Astrocyte of the cerebellum (primary cell): ENCODE results near the gene ACD.

Source experiments
- DNase-seq: peaks from one replicate; pipeline ENCODE4 v3.0.0-alpha.2; 2011; ENCODE audit warnings: low read depth
- H3K4me3 ChIP-seq: 2 replicates; pipeline ENCODE4 v1.5.1; 2011; ENCODE audit warnings: mild to moderate bottlenecking, low read depth, low read length, moderate library complexity
- in situ Hi-C: cut with HindIII; loops from 2 replicates; pipeline ENCODE4 v1.10.0; 2017; ENCODE audit warnings: low sequenced_read_pairs
- TF ChIP-seq, protein P1 (sequence below): IDR thresholded peaks from 2 replicates; pipeline ENCODE4 v1.5.1; 2012; ENCODE audit warnings: low read length, low read depth, moderate library complexity, mild to moderate bottlenecking; ENCODE audit errors: missing control alignments

ACD gene

DNA sequence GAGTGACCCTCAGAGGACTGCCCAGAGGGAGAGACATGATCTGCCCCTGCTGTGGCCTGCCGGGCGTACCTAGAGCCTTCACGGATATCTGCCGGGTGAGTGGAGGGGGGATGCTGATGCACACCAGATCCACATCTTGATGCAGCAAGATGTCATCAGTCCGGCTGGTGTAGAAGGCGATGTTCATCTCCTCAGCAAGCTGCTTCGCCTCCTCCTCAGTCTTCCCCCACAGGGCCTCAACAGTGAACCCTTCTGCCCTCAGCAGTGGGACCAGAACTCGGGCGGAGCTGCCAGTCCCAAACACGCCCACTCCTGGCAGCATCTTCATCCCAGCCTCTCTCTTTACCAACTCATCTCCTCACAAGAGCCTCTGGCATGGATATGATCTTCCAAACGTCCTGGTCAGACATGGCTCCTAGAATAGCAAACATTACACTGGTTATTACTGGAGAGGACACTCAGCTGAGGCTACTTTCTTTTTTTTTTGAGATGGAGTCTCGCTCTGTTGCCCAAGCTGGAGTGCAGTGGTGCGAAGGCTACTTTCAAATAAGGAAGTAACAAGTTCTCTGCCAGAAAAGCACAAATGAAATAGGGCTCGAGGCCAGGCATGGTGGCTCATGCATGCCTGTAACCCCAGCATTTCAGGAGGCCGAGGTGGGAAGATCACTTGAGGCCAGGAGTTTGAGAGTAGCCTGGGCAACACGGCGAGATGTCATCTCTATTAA is 25.5 kb upstream of the ACD start:
- DNase-seq = no peak
- in situ Hi-C loops = no loop called here
- no peak overlapping the region for H3K4me3 ChIP-seq
- TF ChIP-seq, protein P1, sequence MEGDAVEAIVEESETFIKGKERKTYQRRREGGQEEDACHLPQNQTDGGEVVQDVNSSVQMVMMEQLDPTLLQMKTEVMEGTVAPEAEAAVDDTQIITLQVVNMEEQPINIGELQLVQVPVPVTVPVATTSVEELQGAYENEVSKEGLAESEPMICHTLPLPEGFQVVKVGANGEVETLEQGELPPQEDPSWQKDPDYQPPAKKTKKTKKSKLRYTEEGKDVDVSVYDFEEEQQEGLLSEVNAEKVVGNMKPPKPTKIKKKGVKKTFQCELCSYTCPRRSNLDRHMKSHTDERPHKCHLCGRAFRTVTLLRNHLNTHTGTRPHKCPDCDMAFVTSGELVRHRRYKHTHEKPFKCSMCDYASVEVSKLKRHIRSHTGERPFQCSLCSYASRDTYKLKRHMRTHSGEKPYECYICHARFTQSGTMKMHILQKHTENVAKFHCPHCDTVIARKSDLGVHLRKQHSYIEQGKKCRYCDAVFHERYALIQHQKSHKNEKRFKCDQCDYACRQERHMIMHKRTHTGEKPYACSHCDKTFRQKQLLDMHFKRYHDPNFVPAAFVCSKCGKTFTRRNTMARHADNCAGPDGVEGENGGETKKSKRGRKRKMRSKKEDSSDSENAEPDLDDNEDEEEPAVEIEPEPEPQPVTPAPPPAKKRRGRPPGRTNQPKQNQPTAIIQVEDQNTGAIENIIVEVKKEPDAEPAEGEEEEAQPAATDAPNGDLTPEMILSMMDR = no peak

DNA sequence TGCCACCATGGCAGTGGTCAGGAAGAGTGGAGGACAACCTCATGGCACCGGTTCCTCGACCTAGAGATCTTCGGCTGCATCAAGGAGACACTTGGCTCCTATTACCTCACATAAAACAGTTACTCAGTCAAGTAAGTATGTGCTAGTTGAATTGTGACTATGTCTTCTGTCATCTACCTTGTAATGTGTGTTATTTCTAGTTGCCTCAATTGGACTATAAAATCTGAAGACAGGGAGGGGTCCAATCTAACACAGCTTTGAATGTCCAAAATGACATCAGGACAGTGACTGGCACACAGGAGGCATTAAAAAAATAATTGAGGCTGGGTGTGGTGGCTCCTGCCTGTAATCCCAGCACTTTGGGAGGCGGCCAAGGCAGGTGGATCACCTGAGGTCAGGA is 23.7 kb upstream of the ACD start:
- in situ Hi-C loops = no loop called here
- TF ChIP-seq, protein P1 = no peak
- H3K4me3 ChIP-seq = no peak overlapping the region
- DNase-seq = no peak

DNA sequence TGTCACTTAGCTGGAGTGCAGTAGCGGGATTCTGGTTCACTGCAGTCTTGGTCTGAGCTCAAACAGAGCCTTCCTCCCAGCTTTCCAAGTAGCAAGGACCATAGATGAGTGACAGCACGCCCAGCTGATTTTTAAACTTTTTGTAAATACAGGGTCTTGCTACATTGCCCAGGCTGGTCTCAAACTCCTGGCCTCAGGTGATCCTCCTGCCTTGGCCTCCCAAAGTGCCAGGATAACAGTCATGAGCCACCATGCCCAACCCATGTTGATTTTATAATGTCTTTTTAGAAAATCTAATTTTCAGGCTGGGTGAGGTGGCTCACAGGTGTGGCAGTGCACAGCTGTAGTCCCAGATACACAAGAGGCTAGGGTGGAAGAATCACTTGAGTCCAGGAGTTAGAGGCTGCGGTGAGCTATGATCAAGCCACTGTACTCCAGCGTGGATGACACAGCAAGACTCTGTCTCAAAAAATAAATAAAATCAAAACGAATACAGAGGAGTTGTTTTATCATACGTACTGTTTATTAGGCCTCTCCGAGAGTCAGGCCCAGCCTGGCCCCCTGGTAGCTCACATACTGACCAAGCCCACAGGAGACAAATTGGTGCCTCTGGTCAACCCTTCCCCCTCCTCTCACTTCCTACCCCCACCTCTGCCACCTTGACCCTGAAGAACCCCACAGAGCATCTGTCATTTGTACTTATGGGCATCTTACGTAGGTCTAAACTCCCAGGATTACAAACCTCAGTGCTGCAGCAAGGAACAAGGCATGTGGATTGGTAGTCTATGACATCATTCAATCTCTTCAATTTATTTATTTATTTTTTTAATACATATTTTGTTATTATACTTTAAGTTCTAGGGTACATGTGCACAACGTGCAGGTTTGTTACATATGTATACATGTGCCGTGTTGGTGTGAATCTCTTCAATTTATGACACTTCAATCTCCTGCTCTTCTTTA is 20.2 kb upstream of the ACD start:
- in situ Hi-C loops = no loop called here
- DNase-seq = no peak
- TF ChIP-seq, protein P1 = no peak
- no peak overlapping the region for H3K4me3 ChIP-seq

DNA sequence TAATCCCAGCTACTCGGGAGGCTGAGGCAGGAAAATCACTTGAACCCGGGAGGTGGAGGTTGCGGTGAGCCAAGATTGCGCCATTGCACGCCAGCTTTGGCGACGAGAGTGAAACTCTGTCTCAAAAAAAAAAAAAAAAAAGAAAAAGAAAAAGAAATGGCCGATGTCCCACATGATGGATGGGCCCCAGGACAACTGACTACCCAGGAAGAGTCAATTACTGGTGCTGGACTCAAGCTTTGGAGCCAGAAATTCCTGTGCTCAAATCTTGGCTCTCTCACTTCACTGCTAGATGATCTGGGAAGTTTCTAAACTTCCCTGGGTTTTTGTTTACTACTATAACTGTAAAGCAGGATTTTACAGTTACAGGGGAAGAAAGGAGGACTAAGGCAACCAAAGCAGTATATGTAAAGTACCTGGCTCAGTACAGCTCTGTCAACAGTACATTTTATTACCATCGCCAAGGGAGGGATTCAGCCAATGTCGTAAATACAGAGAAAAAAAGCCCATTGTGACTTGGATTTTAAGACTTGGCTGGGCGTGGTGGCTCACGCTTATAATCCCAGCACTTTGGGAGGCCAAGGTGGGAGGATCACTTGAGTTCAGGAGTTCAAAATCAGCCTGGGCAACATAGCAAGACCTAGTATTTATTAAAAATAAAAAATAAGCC is 18.4 kb upstream of the ACD start:
- TF ChIP-seq, protein P1 = no peak
- no peak for DNase-seq
- H3K4me3 ChIP-seq = no peak overlapping the region
- in situ Hi-C loops = no loop called here

DNA sequence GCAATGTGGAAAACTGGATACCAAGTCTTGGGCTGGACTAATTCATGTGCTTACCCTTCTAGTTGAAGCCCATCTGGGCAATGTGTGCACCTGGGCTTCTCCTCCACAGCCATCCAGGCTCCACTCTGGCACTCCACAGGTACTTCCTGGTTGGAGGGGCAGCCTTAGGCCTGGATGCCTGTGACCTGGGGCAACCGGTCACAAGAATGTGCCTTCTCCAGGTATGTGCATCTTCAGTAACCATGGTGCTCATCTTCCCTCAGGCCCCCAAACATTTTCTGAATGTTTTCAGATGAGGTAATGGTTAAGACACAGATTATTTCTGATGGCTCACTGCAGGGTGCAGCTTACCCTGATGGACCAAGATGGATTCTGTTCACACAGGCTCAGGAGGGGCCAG is 17.7 kb upstream of the ACD start:
- TF ChIP-seq, protein P1 = no peak
- no peak for DNase-seq
- in situ Hi-C loops = no loop called here
- no peak overlapping the region for H3K4me3 ChIP-seq

DNA sequence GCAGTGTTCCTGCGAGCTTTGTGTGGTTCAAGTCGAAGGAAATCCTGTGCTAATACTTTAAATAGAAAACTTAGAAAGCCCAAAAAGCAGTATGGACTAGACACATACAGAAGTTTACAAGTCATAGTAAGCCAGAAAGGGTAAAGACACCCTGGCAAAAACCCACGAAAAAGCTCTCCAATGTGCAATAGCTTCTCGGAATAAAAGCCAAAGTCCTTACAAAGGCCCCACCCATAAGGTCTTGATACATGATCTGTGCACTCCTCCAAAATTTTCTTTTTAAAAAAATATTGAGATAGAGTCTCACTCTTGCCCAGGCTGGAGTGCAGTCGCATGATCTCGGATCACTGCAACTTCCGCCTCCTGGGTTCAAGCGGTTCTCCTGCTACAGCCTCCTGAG is 16.9 kb upstream of the ACD start:
- in situ Hi-C loops = no loop called here
- H3K4me3 ChIP-seq = no peak overlapping the region
- DNase-seq = no peak
- TF ChIP-seq, protein P1 = no peak
